PC-9 (cell line): Measurements from ENCODE around the gene PYGB. TPM values are rescaled to one million over a fixed set of nuclear protein-coding genes. Genes with fewer than 3 reads are reported as not detected.

Experiments used
- BruUV-seq: library from RNA; stranded (reverse); fragments of 400-500 nt; replicated peaks from 2 replicates; lab custom pipeline; 2021; lab: Mats Ljungman, UMichigan
- CTCF ChIA-PET: fragments of 300-600 bp; sonication (Branson Sonifier 250); formaldehyde crosslinking; loops from one replicate; lab custom pipeline; 2022; ENCODE audit warnings: antibody characterized with exemption; lab: Charles Lee
- POLR2A ChIA-PET: fragments of 300-600 bp; sonication (Branson Sonifier 250); formaldehyde crosslinking; loops from one replicate; lab custom pipeline; 2022; ENCODE audit warnings: antibody characterized with exemption; ENCODE audit not compliant: unreplicated experiment; lab: Charles Lee
- DNase-seq, 2 experiments: peaks; one replicate each; pipeline versions ENCODE4 v3.0.0 to v3.0.0-alpha.2; 2015 to 2022; ENCODE audit warnings: mixed read lengths in 1 of 2
- H2AFZ ChIP-seq: fragments of 200-600 bp; sonication (generic); 2 replicates; pipeline ENCODE4 v1.8.1; 2017; ENCODE audit warnings: antibody characterized with exemption
- H3F3A ChIP-seq: fragments of 200-600 bp; sonication (generic); 2 replicates; pipeline ENCODE4 v1.8.1; 2017; ENCODE audit warnings: antibody characterized with exemption, mild to moderate bottlenecking, low read depth; ENCODE audit not compliant: insufficient read depth
- H3K27ac ChIP-seq: fragments of 200-600 bp; sonication (generic); 2 replicates; pipeline ENCODE4 v1.6.1; 2016; ENCODE audit warnings: mixed run types
- H3K27me3 ChIP-seq: fragments of 200-600 bp; sonication (generic); 2 replicates; pipeline ENCODE4 v1.6.1; 2016; ENCODE audit warnings: low read depth, mixed run types; ENCODE audit not compliant: insufficient read depth
- H3K36me3 ChIP-seq: fragments of 200-600 bp; sonication (generic); 2 replicates; pipeline ENCODE4 v1.6.1; 2016; ENCODE audit warnings: low read depth, mixed run types
- H3K4me1 ChIP-seq: fragments of 200-600 bp; sonication (generic); replicated peaks from 2 replicates; pipeline ENCODE4 v1.6.1; 2016; ENCODE audit warnings: mixed run types; ENCODE audit not compliant: insufficient read depth
- H3K4me2 ChIP-seq: fragments of 200-600 bp; sonication (generic); 2 replicates; pipeline ENCODE4 v1.6.1; 2017; ENCODE audit warnings: mixed run types
- H3K4me3 ChIP-seq: fragments of 200-600 bp; sonication (generic); 2 replicates; pipeline ENCODE4 v1.6.1; 2016; ENCODE audit warnings: mixed run types
- H3K79me2 ChIP-seq: fragments of 200-600 bp; sonication (generic); 2 replicates; pipeline ENCODE4 v1.6.1; 2017; ENCODE audit warnings: low read depth, mixed run types
- H3K9me2 ChIP-seq: fragments of 200-600 bp; sonication (generic); 2 replicates; pipeline ENCODE4 v1.8.1; 2017; ENCODE audit warnings: mild to moderate bottlenecking; ENCODE audit not compliant: insufficient read depth
- H3K9me3 ChIP-seq: fragments of 200-600 bp; sonication (generic); 2 replicates; pipeline ENCODE4 v1.8.1; 2016; ENCODE audit warnings: low read depth; ENCODE audit not compliant: insufficient read depth
- H4K20me1 ChIP-seq: fragments of 200-600 bp; sonication (generic); 2 replicates; pipeline ENCODE4 v1.8.1; 2017; ENCODE audit not compliant: insufficient read depth
- CTCF ChIP-seq: fragments of 200-600 bp; sonication (generic); conservative IDR thresholded peaks from 2 replicates; pipeline ENCODE4 v1.6.1; 2017; ENCODE audit warnings: mixed run types, antibody characterized with exemption, mild to moderate bottlenecking, moderate library complexity
- EZH2 ChIP-seq: fragments of 200-600 bp; sonication (generic); IDR thresholded peaks from 2 replicates; pipeline ENCODE4 v1.8.0; 2017; ENCODE audit warnings: antibody characterized with exemption, low read depth
- intact Hi-C: fragments of 100-400 bp; cut with micrococcal nuclease; formaldehyde crosslinking; loops from one replicate; pipeline ENCODE4 v1.10.0; 2022; ENCODE audit not compliant: unreplicated experiment
- total RNA-seq: library from RNA; stranded (reverse); gene quantifications from 2 replicates; pipeline ENCODE4 v1.2.3, GENCODE V29; 2021

Gene PYGB
- total RNA-seq, 1 experiment from 2014 or later: 133 TPM

- H3K4me1 ChIP-seq: peaks cover 46% of the 10 kb centered on the region
- H3K4me3 ChIP-seq: no peak overlapping the region
- CTCF ChIA-PET: interaction anchor here (0.6 kb wide), 1 partner anchor 72 kb away, joined by 4 read pairs; no protein-coding TSS in a partner anchor
- H3K79me2 ChIP-seq: peaks cover 16% of the 10 kb centered on the region
- no TSS peak for BruUV-seq
- H3K9me2 ChIP-seq: no peaks in the 10 kb centered on the region
- no peaks in the 10 kb centered on the region for H3K9me3 ChIP-seq
- intact Hi-C loops: no loop called here
- no peaks in the 10 kb centered on the region for H3K36me3 ChIP-seq
- H4K20me1 ChIP-seq: no peaks in the 10 kb centered on the region
- H3K4me2 ChIP-seq: 0 out of 2 replicates have a peak overlapping the region, but pooled peaks have one; percentile 14
- POLR2A ChIA-PET: interaction anchor here (0.6 to 0.7 kb wide), 2 partner anchors 24 to 171 kb away, joined by 3 read pairs; no protein-coding TSS in a partner anchor
- TF ChIP-seq CTCF (no peak), EZH2 (no peak)
- DNase-seq: no peak
- no peak overlapping the region for H2AFZ ChIP-seq
- peaks cover 38% of the 10 kb centered on the region for H3F3A ChIP-seq
- peak overlapping the region; percentile 60 for H3K27ac ChIP-seq
- H3K27me3 ChIP-seq: no peaks in the 10 kb centered on the region
Measured at GRCh38 chr20:25226433-25227316, 21.2 kb upstream of the PYGB start.

GRCh38 chr20:25227317-25227831 lies 20.5 kb upstream of the PYGB start:
- peak; percentile 29 to 70 for DNase-seq
- no TSS peak for BruUV-seq
- H3K4me1 ChIP-seq: peaks cover 42% of the 10 kb centered on the region
- ChIA-PET CTCF (no interaction called here), POLR2A (interaction anchor here (0.6 kb wide), 2 partner anchors 19 to 171 kb away, joined by 3 read pairs; no protein-coding TSS in a partner anchor)
- no peaks in the 10 kb centered on the region for H3K9me2 ChIP-seq
- H2AFZ ChIP-seq: no peak overlapping the region
- no peaks in the 10 kb centered on the region for H4K20me1 ChIP-seq
- H3K9me3 ChIP-seq: no peaks in the 10 kb centered on the region
- H3F3A ChIP-seq: peaks cover 36% of the 10 kb centered on the region
- H3K27me3 ChIP-seq: no peaks in the 10 kb centered on the region
- peaks cover 16% of the 10 kb centered on the region for H3K79me2 ChIP-seq
- TF ChIP-seq CTCF: no peak
- TF ChIP-seq EZH2: no peak
- H3K4me3 ChIP-seq: no peak overlapping the region
- 0 out of 2 replicates have a peak overlapping the region, but pooled peaks have one; percentile 14 for H3K4me2 ChIP-seq
- H3K27ac ChIP-seq: peak overlapping the region; percentile 60
- H3K36me3 ChIP-seq: no peaks in the 10 kb centered on the region
- intact Hi-C loops: no loop called here

- no peaks in the 10 kb centered on the region for H3K27me3 ChIP-seq
- ChIA-PET POLR2A (no interaction called here), CTCF (no interaction called here)
- H3K9me2 ChIP-seq: no peaks in the 10 kb centered on the region
- no peak for DNase-seq
- no peak overlapping the region for H3K4me3 ChIP-seq
- H3K27ac ChIP-seq: peak overlapping the region; percentile 38
- no TSS peak for BruUV-seq
- no peaks in the 10 kb centered on the region for H4K20me1 ChIP-seq
- peaks cover 44% of the 10 kb centered on the region for H3K4me1 ChIP-seq
- TF ChIP-seq EZH2 (no peak), CTCF (no peak)
- intact Hi-C loops: no loop called here
- no peaks in the 10 kb centered on the region for H3K36me3 ChIP-seq
- H3K4me2 ChIP-seq: no peak overlapping the region
- no peaks in the 10 kb centered on the region for H3K9me3 ChIP-seq
- peaks cover 36% of the 10 kb centered on the region for H3F3A ChIP-seq
- peaks cover 7% of the 10 kb centered on the region for H3K79me2 ChIP-seq
- H2AFZ ChIP-seq: no peak overlapping the region
Measured at GRCh38 chr20:25229486-25230165, 18.3 kb upstream of the PYGB start.
